Esophagus muscularis mucosa (tissue), 4 donors: ENCODE data around the gene C12orf76. TPM values are rescaled to one million over a fixed set of nuclear protein-coding genes. Genes with fewer than 3 reads are reported as not detected.

Experiments
- DNase-seq: peaks from one replicate; pipeline ENCODE4 v3.0.0-alpha.2; 2017; ENCODE audit errors: extremely low spot score
- H3K27ac ChIP-seq, 4 donors: fragments of 200-600 bp; sonication (generic); replicated peaks in 1 of 4; 1 replicate in 3 of 4; 2 replicates in 1 of 4; pipeline ENCODE4 v1.5.1; 2016 to 2019; ENCODE audit warnings: mild to moderate bottlenecking in 1 of 4
- H3K27me3 ChIP-seq, 4 donors: fragments of 200-600 bp; sonication (generic); one replicate each; pipeline versions ENCODE4 v1.5.1 to v1.6.0; 2016 to 2019
- H3K36me3 ChIP-seq, 4 donors: fragments of 200-600 bp; sonication (generic); one replicate each; pipeline ENCODE4 v1.5.1; 2016 to 2019
- H3K4me1 ChIP-seq, 4 donors: fragments of 200-600 bp; sonication (generic); one replicate each; pipeline ENCODE4 v1.5.1; 2016 to 2019
- H3K4me3 ChIP-seq, 4 donors: fragments of 200-600 bp; sonication (generic); 1 replicate in 2 of 4; 2 replicates in 2 of 4; pipeline ENCODE4 v1.5.1; 2016 to 2019; ENCODE audit warnings: mild to moderate bottlenecking in 4 of 4, moderate library complexity in 1 of 4
- H3K9me3 ChIP-seq, 4 donors: fragments of 200-600 bp; sonication (generic); 1 replicate in 3 of 4; 2 replicates in 1 of 4; pipeline ENCODE4 v1.5.1; 2016 to 2019
- EP300 ChIP-seq: sonication (generic); formaldehyde crosslinking; IDR thresholded peaks from one replicate; pipeline ENCODE4 v1.6.1; 2017; ENCODE audit warnings: antibody characterized with exemption
- POLR2A ChIP-seq: fragments of 450-650 bp; IDR thresholded peaks from one replicate; pipeline ENCODE4 v1.6.1; 2017; ENCODE audit warnings: antibody characterized with exemption, moderate library complexity, mild to moderate bottlenecking, low read depth
- POLR2AphosphoS5 ChIP-seq, 2 donors: sonication (generic); formaldehyde crosslinking; IDR thresholded peaks; one replicate each; pipeline ENCODE4 v1.6.1; 2017; ENCODE audit warnings: antibody characterized with exemption in 2 of 2
- WGBS: methylation state at CpG from one replicate; pipeline ENCODE4 v1.1.5; 2018; 5-methylcytosine and 5-hydroxymethylcytosine counted together
- intact Hi-C: fragments of 100-400 bp; cut with DNase I; formaldehyde crosslinking; loops from one replicate; pipeline ENCODE4 v1.15.1; 2023
- total RNA-seq, 4 donors: library from RNA; depleted of rRNA; stranded (reverse); fragments of >200 nt; gene quantifications; one replicate each; pipeline versions ENCODE4 v1.1.0 to v1.2.1, GENCODE V29; 2016
- TF ChIP-seq, protein P1 (sequence below), 3 experiments: fragments of 200-600 bp in 2 of 3; fragments of 450-650 bp in 1 of 3; sonication (generic) in 2 of 3; IDR thresholded peaks; one replicate each; pipeline ENCODE4 v1.5.1; 2017 to 2019; ENCODE audit warnings: antibody characterized with exemption in 3 of 3, mild to moderate bottlenecking in 2 of 3, moderate library complexity in 1 of 3

The C12orf76 gene
- total RNA-seq, 4 donors from 2014 or later: 13.6 to 14.7 (median 13.9) TPM

DNA sequence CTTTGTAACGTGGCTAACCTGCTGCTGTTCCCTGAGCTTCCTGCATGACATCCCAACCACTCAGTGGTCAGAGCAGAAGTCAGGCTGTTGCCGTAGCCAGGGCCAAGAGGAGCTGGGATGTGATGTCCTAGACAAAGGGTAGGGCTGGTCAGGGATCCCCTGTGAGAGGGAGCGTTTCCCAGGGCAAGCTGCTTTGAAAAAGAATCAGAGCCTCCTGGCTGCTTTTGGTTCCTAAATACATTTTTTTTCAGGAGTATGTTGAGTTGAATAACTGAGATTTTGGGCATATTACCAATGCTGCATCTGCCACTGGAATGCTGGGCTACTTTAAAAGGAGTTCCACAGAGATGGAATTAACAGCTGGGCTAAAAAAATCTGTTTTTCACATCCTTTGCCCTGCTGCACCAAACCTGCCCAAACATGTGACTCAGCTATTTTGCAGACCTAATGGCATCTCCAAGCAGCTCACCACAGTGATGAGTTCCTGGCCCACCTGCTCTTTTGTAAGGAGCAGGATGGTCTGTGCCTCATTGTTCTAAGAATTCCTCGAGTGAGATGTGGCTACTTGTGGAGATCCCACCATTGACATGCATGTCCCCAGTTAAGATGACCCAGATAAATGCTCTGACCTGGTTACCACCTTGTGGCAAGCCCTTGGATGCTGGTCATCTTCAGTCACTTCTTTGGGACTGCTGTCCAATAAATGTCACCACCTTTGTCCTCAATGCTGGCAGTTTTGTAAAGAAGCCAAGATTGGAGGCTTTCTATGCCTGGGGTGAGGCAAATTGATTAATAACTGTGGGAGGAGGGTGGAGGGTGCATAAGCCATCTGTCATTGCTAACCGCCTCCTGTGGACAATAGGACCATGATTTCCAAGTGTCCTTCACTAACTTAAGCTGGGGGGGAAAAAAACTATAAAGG, 25.0 kb downstream of the C12orf76 start:
- DNase-seq: no peak
- Histone ChIP-seq H3K9me3 (no peaks in the 10 kb centered on the region), H3K4me3 (no peak overlapping the region), H3K27me3 (no peaks in the 10 kb centered on the region), H3K36me3 (peaks cover 44 to 79% (median 66%) of the 10 kb centered on the region in 4 donors), H3K4me1 (peaks cover 19 to 39% (median 32%) of the 10 kb centered on the region in 4 donors), H3K27ac (peak overlapping the region; percentile 55 to 68 (median 67))
- intact Hi-C loops: no loop called here
- 70% methylated on average over 5 of the region's 5 CpGs for WGBS
- TF ChIP-seq POLR2A (no peak), POLR2AphosphoS5 (IDR thresholded peaks at IDR 0.05) (no peak), EP300 (no peak)
- TF ChIP-seq, protein P1, sequence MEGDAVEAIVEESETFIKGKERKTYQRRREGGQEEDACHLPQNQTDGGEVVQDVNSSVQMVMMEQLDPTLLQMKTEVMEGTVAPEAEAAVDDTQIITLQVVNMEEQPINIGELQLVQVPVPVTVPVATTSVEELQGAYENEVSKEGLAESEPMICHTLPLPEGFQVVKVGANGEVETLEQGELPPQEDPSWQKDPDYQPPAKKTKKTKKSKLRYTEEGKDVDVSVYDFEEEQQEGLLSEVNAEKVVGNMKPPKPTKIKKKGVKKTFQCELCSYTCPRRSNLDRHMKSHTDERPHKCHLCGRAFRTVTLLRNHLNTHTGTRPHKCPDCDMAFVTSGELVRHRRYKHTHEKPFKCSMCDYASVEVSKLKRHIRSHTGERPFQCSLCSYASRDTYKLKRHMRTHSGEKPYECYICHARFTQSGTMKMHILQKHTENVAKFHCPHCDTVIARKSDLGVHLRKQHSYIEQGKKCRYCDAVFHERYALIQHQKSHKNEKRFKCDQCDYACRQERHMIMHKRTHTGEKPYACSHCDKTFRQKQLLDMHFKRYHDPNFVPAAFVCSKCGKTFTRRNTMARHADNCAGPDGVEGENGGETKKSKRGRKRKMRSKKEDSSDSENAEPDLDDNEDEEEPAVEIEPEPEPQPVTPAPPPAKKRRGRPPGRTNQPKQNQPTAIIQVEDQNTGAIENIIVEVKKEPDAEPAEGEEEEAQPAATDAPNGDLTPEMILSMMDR (IDR thresholded peaks at IDR 0.05): no peak

DNA sequence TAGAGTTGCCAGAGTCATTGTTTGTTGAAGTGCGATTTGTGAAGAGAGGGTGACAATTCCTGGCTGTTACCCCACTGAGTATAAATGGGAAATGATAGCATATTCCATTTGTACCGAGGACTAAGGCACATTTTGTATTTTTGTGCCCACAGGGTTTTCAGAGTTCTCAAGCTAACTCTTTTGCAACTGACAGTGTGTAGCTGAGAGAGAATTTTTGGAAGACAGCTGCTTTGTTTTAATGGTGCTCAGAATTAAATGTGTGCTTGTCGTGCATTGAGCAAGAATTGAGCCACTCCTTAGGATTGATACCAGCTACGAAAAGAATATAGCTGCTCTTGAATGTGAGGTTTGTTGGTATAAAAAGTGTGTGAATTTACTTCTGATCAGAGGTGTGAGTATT, 27.4 kb downstream of the C12orf76 start:
- no peak for TF ChIP-seq POLR2A
- no peak for TF ChIP-seq EP300
- TF ChIP-seq POLR2AphosphoS5 (IDR thresholded peaks at IDR 0.05): no peak
- TF ChIP-seq, protein P1 (IDR thresholded peaks at IDR 0.05): no peak
- H3K27ac ChIP-seq: peak overlapping the region in 2 of 4 donors; percentile 40 to 44

DNA sequence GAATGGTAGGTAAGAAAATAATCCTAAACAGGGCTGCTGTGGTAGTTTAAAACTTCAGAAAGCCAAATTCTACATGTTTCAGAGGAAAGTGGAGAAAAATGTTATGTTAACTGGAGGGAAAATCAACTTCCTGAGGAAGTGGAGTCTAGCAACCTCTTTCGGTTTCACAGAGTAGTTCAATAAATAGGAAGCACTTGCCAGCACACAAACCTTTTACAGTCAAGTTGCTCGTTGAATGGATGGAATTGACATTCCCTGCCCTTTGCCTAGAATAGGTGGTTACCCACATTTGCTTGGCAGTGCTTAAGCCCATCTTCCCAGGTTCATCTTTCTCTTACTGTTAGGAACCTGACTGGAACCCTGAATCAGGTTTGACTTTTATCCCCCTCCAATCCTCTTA, 33.2 kb downstream of the C12orf76 start:
- Histone ChIP-seq H3K27me3 (no peaks in the 10 kb centered on the region), H3K27ac (no peak overlapping the region), H3K4me3 (no peak overlapping the region), H3K36me3 (peaks cover 48 to 83% (median 74%) of the 10 kb centered on the region in 4 donors), H3K9me3 (no peaks in the 10 kb centered on the region), H3K4me1 (peaks cover 0 to 19% (median 9%) of the 10 kb centered on the region in 4 donors)
- intact Hi-C loops: no loop called here
- no peak for DNase-seq
- WGBS: 78% methylated on average over 2 of the region's 2 CpGs
- TF ChIP-seq EP300: no peak
- TF ChIP-seq, protein P1 (IDR thresholded peaks at IDR 0.05): no peak
- TF ChIP-seq POLR2AphosphoS5 (IDR thresholded peaks at IDR 0.05): no peak
- no peak for TF ChIP-seq POLR2A

More for the DNA sequence above, 27.4 kb downstream of the C12orf76 start:
- intact Hi-C loops: no loop called here
- no peak overlapping the region for H3K4me3 ChIP-seq
- peaks cover 19 to 35% (median 32%) of the 10 kb centered on the region in 4 donors for H3K4me1 ChIP-seq
- H3K9me3 ChIP-seq: no peaks in the 10 kb centered on the region
- 90% methylated on average over 4 of the region's 4 CpGs for WGBS
- DNase-seq: no peak
- no peaks in the 10 kb centered on the region for H3K27me3 ChIP-seq
- peaks cover 37 to 77% (median 67%) of the 10 kb centered on the region in 4 donors for H3K36me3 ChIP-seq

DNA sequence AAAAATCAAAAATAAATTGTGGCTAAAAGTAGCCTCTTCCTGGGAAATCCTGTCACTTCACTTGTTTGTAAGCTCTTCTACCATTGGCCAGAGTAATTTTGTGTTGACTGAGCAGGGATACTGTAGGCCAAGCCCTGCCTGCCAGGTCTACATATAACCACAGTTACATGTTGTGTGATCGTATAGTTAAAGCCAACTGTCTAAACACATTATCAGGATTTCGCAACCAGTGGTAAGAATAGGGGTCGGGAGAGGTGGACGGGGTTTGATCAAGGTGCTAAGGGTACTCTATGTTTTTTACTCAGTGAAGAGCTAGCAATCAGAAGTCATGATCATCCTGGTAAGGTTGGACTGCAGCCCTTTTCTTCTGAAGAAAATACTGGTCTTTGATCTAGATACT, 35.7 kb downstream of the C12orf76 start:
- Histone ChIP-seq H3K4me3 (no peak overlapping the region), H3K27ac (no peak overlapping the region), H3K36me3 (peaks cover 28 to 58% (median 49%) of the 10 kb centered on the region in 4 donors), H3K27me3 (no peaks in the 10 kb centered on the region), H3K4me1 (peaks cover 0 to 25% (median 9%) of the 10 kb centered on the region in 4 donors), H3K9me3 (no peaks in the 10 kb centered on the region)
- no peak for DNase-seq
- 91% methylated on average over 4 of the region's 4 CpGs for WGBS
- intact Hi-C loops: no loop called here
- TF ChIP-seq EP300: no peak
- TF ChIP-seq, protein P1 (IDR thresholded peaks at IDR 0.05): no peak
- no peak for TF ChIP-seq POLR2AphosphoS5 (IDR thresholded peaks at IDR 0.05)
- TF ChIP-seq POLR2A: no peak
